Stimulated activated CD8-positive, alpha-beta memory T cell treated with anti-CD3 and anti-CD28 coated beads, Interleukin-4, amount 100 ng/mL, for 4 hours (primary cell): ENCODE results near the gene TMEM45B.
"Not testable (repeated sequence)": the region's sequence is repeated elsewhere in the genome, so short reads cannot be mapped to it uniquely, and the experiment has no call there.

Experiments used
- DNase-seq, 2 donors: peaks; one replicate each; pipeline ENCODE4 v3.0.0-alpha.2; 2020; ENCODE audit warnings: low read depth in 2 of 2, low spot score in 1 of 2

TMEM45B gene

GRCh38 chr11:129852125-129852740 is 36.6 kb downstream of the TMEM45B start:
- no peak for DNase-seq

GRCh38 chr11:129853518-129854231 is 38.0 kb downstream of the TMEM45B start:
- no peak for DNase-seq

- DNase-seq = no peak
These were observed 38.7 kb downstream of the TMEM45B start for GRCh38 chr11:129854232-129854805.

- DNase-seq = no peak
These were observed 39.4 kb downstream of the TMEM45B start for GRCh38 chr11:129855086-129855485.

GRCh38 chr11:129856036-129856435 is 40.4 kb downstream of the TMEM45B start:
- DNase-seq = no peak

- DNase-seq = no peak
These were observed 46.3 kb downstream of the TMEM45B start for GRCh38 chr11:129861702-129862522.

- no peak for DNase-seq
These were observed 49.2 kb downstream of the TMEM45B start for GRCh38 chr11:129864811-129865210.

- DNase-seq = no peak
These were observed 50.1 kb downstream of the TMEM45B start for GRCh38 chr11:129865701-129866100.

- DNase-seq = no peak
These were observed 50.7 kb downstream of the TMEM45B start for GRCh38 chr11:129866311-129866710.

- DNase-seq = not testable (repeated sequence)
These were observed 53.0 kb downstream of the TMEM45B start for GRCh38 chr11:129868626-129869025.

- no peak for DNase-seq
These were observed 56.3 kb downstream of the TMEM45B start for GRCh38 chr11:129871914-129872313.

- no peak for DNase-seq
These were observed 64.7 kb downstream of the TMEM45B start for GRCh38 chr11:129880311-129880710.

GRCh38 chr11:129881570-129882170 is 66.0 kb downstream of the TMEM45B start:
- no peak for DNase-seq

GRCh38 chr11:129884581-129884980 is 68.9 kb downstream of the TMEM45B start:
- DNase-seq = no peak

GRCh38 chr11:129885381-129885780 is 69.7 kb downstream of the TMEM45B start:
- no peak for DNase-seq

- DNase-seq = no peak
These were observed 72.8 kb downstream of the TMEM45B start for GRCh38 chr11:129888451-129888850.

- no peak for DNase-seq
These were observed 78.9 kb downstream of the TMEM45B start for GRCh38 chr11:129894278-129895125.

GRCh38 chr11:129895126-129896041 is 79.7 kb downstream of the TMEM45B start, which contains the start of gene NFRKB:
TSS of gene NFRKB (minus strand) at chr11:129895578. CDS start at chr11:129892849, 2,729 bp downstream.
- peak; percentile 70 to 73 for DNase-seq

GRCh38 chr11:129896062-129896461 is 80.4 kb downstream of the TMEM45B start:
- no peak for DNase-seq
